GM19452 (cell line): ENCODE measurements around the gene HYOU1.
"Not testable (repeated sequence)": the region's sequence is repeated elsewhere in the genome, so short reads cannot be mapped to it uniquely, and the experiment has no call there.

Source experiments
- ATAC-seq: cut with Tn5 transposase; IDR thresholded peaks from one replicate; pipeline ENCODE4 v1.9.1; 2021; ENCODE audit not compliant: unreplicated experiment

HYOU1 gene

DNA sequence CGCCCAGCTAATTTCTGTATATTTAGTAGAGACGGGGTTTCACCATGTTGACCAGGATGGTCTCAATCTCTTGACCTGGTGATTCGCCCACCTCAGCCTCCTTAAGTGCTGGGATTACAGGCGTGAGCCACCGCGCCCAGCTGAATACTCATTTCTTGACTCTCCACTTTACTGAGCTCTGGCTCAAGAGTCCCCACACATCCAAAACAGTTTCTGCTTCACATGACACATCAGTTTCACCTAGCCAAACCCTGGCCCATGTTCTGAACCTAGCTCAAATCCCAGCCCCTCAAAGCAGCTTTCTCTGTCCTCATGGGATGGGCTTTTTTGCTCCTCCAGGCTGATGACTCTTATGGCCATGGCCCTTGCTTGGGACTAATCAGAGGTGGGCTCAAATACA is 9.8 kb downstream of the HYOU1 start:
- ATAC-seq = no peak

DNA sequence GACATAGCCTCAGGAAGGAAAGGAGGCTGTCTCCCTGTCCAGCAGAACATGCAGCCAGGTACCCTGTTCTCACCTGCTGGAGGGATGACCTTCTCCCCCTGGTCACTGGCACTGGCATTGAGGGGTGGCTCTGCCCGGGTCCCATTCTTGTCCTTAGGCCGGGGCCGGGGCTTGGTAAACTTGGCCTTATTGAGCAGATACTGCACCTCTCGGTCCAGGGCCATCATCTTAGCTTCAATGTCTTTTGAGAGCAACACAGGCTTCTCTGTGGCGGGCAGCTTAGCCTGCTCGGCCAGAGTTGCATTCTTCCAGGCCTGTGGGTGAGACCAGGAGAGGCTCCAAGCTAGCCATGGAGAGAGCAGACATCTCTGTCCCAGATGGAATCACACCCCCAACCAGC is 10.5 kb downstream of the HYOU1 start:
- no peak for ATAC-seq

DNA sequence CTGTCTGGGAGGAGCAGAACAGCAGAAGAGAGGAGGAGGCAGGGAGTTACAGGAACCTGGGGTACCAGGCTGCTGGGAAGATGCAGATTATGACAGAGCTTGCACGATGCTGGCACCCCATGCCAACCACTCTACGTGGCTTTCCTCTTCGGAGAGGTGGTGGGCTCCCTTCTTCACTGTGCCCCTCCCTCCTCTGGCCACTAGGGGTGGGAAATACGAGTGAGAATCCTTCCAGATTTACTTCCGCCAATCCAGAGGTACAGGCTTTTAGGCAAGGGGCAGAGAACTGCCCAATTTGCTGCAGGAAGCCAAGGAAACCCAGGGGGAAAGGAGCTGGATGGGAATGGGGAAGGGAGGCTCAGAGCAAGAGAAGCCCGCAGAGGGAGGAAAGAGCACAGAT is 12.3 kb downstream of the HYOU1 start:
- ATAC-seq = no peak

DNA sequence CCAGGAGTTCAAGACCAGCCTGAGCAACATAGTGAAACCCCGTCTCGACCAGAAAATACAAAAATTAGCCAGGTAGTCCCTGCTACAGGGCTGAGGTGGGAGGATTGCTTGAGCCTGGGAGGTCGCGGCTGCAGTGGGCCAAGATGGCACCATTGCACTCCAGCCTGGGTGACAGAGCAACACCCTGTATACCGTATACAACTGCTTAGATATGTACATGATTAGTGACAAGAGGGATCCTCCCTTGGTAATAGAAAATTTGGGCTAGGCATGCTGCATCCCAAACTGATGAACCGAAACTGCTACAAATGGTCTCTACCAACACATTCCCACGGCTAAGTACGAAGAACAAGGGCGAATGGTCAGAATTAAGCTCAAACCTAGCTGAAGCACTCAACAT is 14.1 kb downstream of the HYOU1 start:
- ATAC-seq = no peak

DNA sequence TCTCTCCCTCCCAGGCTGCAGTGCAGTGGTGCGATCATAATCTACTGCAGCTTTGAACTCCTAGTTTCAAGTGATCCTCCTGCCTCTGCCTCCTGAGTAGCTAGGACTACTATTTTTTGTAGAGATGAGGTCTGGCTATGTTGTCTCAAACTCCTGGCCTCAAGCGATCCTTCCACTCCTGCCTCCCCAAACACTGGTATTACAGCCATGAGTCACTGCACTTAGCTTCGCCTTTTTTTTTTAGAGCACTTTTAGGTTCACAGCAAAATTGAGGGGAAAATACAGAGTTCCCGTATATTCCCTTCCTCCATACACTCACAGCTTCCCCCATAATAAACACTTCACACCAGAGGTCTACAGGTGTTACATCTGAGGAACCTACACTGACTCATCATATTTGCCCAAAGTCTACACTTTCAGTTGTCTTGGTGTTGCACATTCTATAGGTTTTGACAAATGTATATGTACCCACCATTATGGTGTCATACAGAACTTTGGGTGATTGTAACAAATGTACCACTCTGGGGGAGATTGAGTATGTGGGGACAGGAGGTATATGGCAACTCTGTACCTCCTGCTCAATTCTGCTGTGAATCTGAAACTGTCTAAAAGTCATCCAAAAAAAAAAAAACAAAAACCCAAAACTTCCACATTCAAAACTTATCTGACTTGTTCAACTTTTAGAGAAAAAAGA is 15.0 kb downstream of the HYOU1 start:
- no peak for ATAC-seq

DNA sequence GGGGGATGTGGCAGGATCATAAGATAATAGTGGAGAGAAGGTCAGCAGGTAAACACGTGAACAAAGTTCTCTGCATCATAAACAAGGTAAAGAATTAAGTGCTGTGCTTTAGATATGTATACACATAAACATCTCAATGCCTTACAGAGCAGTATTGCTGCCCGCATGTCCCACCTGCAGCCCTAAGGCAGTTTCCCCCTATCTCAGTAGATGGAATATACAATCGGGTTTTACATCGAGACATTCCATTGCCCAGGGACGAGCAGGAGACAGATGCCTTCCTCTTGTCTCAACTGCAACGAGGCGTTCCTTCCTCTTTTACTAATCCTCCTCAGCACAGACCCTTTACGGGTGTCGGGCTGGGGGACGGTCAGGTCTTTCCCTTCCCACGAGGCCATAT is 17.5 kb downstream of the HYOU1 start:
- not testable (repeated sequence) for ATAC-seq

DNA sequence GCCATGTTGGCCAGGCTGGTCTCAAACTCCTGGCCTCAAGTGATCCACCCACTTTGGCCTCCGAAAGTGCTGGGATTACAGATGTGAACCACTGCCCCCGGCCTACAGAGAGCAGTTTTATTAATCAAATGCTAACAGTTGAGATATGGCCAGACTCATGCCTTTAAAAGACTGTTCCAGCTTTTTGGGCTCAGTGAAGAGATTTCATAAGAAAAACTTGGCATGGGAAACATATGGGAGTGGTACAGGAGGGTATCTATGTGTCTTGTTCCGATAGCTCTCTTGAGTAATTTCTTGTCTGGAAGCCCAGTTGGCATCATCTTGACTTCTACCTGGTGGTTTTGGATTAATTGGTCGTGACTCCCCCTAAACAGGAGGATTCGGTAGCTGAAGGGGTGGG is 18.1 kb downstream of the HYOU1 start:
- ATAC-seq = no peak

DNA sequence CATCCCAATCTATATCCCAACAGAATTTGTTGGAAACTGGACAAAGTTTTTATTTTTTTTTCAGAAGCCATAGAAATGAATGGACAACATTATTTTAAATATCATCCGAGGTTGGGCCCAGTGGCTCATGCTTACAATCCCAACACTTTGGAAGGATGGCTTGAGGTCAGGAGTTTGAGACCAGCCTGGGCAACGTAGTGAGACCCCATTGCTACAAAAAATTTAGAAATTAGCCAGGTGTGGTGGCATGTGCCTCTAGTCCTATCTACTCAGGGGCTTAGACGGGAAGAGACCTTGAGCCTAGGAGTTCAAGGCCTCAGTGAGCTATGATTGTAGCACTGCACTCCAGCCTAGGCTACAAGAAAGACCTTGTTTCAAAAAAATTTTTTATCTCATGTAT is 22.2 kb downstream of the HYOU1 start:
- no peak for ATAC-seq

DNA sequence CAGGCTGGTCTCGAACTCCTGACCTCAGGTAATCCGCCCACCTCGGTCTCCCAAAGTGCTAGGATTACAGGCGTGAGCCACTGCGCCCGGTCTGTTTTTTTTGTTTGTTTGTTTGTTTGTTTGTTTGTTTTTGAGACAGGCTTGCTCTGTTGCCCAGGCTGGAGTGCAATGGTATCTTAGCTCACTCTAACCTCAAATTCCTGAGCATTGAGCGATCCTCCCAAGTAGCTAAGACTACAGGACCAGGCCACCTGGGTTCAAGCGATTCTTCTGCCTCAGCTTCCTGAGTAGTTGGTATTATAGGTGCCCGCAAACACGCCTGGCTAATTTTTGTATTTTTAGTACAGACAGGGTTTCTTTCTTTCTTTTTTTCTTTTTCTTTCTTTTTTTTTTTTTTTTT is 23.6 kb downstream of the HYOU1 start:
- ATAC-seq = not testable (repeated sequence)

DNA sequence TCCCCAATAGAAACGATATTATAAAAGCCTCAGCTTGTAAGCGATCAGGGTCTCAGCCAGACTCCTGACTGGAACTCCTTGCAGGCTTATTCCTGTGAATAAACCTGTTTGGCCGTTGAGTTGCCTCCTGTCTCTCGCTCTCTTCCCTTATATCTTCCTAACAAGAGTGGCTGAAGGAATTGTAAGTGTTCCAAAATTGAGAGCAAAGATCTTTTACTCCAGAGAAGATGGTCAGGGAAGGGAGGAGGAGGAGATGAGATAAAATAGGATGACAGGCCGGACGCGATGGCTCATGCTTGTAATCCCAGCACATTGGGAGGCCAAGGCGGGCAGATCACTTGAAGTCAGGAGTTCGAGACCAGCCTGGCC is 25.1 kb downstream of the HYOU1 start:
- no peak for ATAC-seq

DNA sequence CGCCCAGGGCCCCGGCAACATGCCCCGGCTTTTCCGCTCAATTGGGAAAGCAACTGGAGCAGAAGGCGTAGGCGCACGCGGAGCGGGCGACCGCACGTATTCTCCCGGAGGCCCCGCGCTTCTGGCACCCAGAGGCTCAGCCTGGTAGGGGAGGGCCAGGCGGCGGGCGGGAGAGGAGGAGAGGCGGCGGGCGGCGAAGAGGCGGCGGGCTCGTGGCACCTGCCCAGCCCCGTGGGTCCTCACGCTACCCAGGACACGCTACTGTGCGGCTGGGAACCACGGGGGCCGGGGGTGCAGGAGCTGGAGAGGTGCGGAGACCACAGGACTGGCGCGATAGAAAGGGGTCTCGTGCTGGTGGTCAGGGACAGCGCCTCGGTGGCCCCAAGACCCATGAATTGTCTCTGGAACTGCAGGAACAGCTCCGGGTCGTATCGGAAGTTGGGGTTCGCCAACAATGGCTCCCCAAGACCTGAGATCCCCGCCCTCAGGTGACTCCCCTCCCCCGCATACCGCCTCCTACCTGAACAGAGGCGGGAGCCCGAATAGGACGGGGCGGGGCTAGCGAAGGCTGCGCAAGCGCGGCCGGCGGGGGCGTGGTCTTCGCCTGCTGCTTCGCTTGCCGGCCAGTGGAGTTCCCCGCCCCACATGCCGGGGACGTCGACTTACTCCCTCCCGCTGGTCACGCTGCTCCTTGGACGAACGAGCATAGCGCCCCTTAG is 26.5 kb downstream of the HYOU1 start, which contains the start of gene SLC37A4:
TSS of gene SLC37A4 (minus strand) at position 549 of the 719 bp plus-strand sequence.
- peak; percentile 89 for ATAC-seq

DNA sequence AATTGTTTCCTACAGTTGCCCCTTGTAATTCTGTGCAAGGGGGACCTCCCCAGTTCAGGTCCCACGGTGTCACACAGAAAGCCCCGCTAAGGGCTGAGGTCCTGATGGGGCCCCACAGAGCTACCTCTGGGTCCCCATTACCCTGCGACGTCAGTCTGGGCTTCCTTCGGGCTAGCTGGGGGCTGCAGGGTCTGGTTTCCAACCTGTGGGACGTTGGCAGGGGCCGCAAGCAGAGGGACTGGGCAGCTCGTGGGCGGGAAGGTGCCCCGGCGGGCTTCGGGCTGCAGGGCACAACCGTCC is 27.0 kb downstream of the HYOU1 start:
- ATAC-seq = peak; percentile 12

DNA sequence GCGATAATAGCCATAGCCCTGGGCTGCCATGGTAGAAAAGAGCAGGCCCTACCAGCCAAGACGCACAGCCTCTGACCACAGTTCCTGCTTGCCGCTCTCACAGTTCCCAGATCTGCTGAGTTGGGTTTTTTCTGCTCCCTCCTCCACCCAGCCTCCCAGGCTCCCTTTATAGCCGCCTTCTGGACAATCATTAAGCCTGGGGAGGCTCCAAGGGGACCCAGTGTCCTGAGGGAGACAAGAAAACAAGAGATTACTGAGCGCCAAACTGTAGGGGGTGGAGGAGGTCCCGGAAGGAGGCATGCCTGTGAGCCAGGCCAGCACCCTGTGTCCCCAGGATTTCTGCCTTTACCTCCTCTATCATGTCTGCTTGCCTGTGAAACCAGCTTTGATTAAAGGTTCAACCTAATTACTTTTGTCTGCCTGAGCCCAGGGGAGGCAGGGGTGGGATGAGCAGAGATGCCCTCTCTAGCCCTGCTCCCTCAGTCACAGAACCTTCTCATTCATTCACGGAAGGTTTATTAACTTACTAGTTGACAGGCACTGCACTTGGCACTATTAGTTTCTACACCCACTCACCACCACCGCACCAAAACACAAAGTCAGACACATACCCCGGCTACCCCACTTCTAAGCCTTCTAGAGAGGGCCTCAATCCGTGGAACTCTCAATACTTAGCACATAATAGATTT is 27.5 kb downstream of the HYOU1 start:
- no peak for ATAC-seq

DNA sequence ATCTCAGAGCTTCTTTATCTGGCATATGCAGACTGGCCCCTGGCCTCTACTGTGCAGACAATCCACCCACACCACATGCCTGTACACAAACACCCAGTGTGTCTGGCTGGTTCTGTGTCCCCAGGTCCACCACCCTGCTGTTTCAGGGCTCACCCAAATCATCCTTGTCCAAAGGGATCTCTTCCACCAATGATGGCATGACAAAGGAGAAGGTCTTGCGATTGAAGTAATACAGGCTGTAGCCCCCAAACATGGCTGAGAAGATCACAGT is 28.0 kb downstream of the HYOU1 start:
- no peak for ATAC-seq

DNA sequence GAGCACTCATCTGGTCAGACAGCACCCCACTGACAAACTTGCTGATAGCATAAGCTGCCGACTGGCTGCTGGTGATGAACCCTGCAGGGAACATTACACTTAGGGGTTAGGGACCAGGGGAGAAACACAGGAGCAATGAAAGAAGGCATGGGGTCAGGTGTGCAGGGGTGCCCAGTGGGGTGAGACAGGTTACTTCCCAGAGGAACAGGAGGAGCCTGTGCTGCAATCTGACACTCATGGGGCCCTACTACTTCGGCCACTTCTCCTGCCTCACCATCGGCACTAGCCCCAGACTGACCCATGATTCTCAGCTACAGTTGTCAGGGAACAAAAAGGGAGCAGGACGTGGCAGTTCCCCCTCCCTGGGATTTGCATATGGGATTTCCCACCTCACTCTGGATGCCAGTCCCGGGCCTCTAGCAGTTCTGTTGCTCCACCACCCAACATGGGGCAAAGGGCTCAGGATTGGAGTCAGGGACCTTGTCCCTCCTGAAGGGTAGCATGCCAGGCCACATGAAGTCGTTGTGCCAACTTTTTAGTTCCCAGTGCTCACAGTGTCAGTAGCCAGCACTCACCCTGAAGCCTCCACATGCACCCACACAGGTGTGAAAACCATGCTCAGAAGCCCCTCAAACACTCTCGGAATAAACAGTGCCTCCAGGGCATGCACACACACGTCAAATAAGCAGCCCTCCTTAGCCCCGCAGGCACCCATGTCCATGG is 28.5 kb downstream of the HYOU1 start:
- ATAC-seq = no peak

DNA sequence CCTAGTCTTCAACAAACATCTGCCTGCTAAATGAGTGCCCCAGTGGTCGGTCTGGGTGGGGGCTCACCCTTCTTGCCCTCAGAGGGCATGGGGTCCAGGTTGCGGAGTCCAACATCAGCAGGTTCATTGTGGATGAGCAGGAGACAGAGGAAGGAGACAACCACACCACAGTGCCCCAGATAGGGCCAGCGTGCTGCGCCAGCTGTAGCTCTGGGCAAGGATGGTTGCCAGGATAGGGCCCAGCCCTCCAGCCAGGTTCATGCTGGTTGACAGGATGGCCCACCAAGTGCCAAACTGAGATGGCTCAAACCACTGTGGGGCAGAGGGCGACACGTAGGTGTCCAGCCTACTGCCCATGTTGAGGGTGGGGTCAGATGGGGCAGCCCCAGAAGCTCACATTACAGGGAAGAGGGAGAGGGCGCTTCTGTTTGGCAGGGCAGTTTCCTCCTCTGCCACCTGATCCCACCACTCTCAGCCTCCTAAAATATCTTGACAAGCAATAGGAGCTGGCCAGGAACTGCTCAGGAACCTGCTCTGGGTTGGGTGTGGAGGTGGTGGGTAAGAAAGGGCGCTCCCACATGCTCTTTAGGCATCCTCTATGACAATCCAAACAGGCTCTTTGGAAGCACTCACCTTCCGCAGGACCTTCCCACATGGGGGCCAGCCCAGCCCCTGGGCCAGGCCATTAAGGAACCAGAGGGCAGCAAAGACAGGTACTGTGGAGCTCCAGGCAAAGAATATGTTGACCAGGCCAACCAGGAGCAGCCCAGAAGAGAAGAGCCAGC is 29.3 kb downstream of the HYOU1 start:
- no peak for ATAC-seq

DNA sequence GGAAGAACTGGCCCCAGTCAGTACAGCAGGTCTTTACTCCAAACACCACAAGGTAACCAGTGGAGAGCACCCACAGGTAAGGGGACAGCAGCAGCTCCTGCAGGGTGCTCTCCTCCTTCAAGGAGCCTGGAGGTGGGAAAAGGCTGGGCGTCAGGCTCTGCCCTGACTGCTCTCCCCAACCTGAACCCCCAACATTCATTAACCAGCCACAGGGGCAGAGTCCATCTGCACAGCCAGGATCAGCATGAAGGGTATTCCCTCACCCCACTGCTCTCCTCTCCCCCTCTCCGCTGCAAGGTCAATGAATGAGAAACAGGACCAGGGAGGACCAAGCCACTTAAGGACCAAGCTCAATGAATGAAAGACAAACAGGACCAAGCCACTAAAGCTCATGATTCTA is 30.0 kb downstream of the HYOU1 start:
- no peak for ATAC-seq

DNA sequence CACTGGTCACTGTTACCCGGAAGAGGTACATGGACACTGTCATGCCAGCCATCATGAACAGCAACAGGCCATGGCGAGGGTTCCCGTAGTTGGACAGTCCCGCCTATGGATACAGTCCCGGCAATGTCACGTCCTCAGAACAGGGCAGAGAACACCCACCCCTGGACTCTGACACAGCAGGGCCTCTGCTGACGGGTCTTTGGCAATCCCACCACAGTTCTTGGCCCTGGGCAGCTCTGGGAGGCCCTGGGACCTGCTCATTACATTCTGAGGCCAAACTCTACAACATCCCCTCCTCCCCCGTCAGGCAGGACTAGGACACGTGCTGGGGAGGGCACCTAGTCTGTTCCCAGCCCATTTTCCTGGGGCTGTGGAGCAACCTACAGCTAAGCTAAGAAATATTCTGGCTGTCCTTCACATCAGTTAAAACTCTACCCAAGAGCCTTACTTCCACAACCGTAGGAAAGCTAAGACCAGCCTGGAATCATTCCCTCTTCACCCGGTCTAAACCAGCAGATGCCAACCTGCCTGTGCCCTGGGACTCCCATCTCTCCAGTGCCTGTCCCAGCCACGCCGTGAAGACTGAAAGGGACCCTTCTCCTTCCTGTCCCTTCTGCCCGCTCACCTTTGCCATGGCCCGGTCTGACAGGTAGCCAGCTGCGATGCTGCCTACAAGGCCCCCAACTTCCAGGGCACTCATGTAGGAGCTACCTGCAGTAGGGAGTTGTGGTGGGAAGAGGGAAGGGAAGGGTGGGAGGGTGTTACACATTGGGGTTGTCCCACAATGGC is 30.8 kb downstream of the HYOU1 start:
- ATAC-seq = no peak

DNA sequence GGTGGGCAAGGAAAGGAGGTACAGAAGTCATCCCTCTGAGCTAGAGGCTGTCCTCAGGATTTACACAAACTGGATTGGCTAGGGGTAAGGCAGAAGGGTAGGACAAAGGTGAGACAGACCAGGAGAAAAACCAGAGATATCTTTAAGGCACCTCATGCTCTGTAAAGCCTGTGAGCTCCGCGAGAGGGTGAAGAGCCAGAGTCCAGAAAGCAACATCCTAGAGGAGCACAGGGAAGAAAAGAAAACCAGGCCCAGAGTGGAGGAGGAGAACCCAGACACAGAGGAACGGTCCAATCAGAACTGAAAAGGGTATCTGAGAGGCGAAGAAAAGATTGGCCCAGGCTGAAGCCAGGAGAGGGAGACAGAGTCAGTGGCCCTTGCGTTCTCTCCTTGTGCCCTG is 31.5 kb downstream of the HYOU1 start:
- ATAC-seq = no peak

DNA sequence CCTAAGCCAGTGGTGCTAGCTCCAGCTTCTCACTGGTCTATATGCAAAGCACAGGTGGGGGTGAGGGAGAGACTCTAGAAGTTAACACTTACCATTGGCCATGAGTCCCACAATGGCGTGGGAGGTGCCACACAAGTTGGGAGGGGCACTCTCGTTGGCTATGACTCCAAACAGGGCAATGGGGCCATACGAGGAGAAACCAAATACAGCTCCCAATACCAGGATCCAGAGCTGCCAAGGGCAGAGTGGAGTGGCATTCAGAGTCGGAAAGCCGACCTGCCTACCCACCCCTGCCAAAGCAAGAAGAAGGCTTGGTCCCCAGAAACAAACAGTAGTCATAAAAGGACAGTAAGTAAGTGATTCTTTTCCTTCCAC is 31.9 kb downstream of the HYOU1 start:
- no peak for ATAC-seq
